Stimulated activated CD4-positive, alpha-beta T cell treated with anti-CD3 and anti-CD28 coated beads, Interleukin-2, amount 100 ng/mL, for 24 hours (primary cell): Measurements from ENCODE around the gene SCPEP1.
A peak's percentile ranks its signal among the peaks of the same experiment; 100 is the strongest.

Experiments used
- DNase-seq, 2 donors: peaks; one replicate each; pipeline ENCODE4 v3.0.0-alpha.2; 2020

The SCPEP1 gene

DNA sequence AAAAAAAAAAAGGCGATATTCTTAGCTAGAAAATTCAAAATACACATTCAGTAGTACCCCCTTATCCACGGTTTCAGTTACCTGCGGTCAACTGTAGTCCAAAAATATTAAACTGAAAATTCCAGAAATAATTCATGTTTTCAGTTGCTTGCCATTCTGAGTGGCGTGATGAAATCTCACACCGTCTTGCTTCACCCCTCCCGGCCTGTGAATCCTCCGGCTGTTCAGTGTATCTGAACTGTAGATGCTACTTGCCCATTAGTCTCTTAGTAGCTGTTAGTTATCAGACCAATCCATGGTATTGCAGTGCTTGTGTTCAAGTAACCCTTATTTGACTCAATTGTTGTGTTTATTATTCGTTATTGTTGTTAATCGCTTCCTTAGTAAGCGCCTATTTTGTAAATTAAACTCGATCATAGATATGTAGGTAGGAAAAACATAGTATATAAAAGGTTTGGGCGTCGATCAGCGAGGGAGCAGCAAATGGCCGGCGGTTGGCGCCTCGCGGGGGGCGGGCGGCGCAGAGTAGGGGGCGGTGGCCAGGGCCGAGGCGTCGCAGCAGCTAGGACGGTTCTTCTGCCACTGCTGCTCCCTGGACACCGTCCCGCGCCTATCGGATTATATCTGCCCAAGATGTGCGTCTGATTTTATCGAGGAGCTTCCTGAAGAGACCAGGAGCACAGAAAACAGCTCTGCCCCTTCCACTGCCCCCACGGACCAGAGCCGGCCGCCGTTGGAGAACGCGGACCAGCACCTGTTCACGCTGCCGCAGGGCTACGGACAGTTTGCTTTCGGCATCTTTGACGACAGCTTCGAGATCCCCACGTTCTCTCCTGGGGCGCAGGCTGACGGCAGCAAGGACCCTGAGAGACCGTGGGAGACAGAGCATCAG is 67.3 kb downstream of the SCPEP1 start:
- peak in 1 of 2 donors; percentile 19 for DNase-seq

DNA sequence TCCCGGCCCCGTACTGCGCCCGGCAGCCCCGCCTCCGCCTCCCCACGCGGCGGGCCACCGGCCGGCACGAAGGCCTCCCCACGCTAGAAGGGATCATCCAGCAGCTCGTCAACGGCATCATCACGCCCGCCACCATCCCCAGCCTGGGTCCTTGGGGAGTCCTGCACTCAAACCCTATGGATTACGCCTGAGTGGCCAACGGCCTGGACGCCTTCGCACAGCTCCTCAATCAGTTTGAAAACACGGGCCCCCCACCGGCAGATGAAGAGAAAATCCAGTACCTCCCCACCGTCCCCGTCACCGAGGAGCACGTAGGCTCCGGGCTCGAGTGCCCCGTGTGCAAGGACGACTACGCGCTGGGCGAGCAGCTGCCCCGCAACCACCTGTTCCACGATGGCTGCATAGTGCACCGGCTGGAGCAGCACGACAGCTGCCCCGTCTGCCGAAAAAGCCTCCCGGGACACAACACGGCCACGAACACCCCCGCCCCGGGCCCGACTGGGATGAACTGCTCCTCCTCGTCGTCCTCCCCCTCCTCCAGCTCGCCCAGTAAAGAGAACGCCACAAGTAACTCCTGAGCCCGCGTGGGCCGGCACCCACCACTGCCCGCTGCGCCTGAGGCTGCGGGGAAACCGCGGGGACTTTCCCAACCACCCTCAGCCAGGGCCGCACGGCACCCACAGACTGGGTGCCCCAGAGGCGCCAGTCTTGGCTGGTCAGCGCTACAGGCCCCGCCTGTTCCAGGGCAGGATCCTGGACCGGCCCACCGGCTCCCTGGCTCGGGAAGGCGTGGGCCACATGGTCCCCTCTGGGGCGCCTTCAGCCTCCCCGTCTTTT is 68.2 kb downstream of the SCPEP1 start:
- peak; percentile 32 to 33 for DNase-seq

DNA sequence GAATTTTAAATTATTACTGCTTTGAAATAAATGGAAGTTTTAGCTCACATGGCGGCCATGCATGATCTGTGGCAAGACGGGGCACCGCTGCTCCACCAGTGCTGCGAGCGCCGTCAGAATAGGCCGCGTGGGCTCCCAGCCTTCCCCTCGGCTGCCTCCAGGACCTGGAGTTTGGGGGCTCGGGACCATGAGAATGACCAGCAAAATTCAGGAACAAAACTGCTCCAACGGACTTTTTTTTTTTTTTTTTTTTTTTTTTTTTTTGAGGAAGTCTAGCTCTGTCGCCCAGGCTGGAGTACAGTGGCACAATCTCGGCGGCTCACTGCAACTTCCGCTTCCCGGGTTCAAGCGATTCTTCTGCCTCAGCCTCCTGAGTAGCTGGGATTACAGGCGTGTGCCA is 68.8 kb downstream of the SCPEP1 start:
- DNase-seq: no peak

DNA sequence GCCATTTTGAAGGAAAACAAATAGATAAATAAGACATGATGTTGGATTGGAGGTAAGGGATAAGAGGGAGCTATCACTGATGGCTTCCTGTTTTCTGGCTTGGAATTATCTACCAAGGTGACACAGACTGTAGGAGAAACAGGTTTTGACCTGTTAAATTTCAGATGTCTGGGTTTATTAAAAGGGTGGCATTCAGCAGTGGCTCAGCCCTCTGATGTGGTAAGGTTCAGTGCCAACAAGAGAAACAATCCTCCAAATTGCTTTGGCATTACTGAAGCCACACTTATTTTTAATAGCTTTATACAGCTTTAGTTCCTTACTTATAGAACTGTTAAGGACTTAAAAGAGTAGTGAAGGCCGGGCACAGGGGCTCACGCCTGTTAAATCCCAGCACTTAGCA is 70.2 kb downstream of the SCPEP1 start:
- no peak for DNase-seq

DNA sequence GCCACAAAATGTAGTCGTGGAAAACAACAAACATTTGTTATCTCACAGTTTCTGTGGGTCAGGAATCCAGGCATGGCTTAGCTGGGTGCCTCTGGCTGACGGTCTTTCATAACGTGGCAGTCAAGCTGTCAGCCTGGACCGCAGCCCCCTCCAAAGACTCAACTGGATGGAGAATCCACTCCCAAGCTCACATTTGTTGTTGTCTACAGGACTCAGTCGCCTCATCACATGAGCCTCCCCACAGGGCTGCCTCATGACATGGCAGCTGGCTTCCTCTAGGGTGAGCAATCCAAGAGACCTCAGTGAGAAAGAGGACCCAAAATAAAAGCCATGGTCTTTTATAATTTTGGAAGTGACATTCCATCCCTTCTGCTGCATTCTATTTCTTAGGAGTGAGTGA is 72.4 kb downstream of the SCPEP1 start:
- DNase-seq: no peak

DNA sequence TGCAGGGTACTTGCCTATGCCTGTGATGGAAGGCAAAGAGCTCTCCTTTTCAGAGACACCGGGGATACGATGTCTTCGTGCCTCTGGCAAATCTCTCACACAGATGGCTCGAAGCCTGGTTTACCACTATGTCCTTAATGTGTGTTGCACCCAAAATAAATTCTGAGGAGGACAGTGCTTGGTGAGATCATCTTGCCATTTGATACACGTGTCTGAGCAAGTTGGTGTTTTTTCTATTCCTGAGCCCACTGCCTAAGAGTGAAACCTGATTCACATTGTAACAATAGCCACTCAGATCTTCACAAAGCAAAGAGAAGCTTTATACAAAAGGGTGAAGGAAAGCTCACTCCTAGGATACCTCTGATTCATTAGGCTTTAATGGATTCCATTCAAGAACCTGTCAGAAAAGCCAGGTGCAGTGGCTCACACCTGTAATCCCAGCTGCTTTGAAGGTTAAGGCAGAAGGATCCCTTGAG is 74.0 kb downstream of the SCPEP1 start:
- no peak for DNase-seq
